Tibial nerve (tissue), 4 donors: Measurements from ENCODE around the gene LTBP1. TPM values are rescaled to one million over a fixed set of nuclear protein-coding genes. Genes with fewer than 3 reads are reported as not detected.

Experiments
- DNase-seq, 2 donors: peaks; one replicate each; pipeline ENCODE4 v3.0.0-alpha.2; 2019; ENCODE audit warnings: low spot score in 2 of 2
- H3K27ac ChIP-seq, 4 donors: fragments of 200-600 bp; sonication (generic) in 3 of 4; one replicate each; pipeline ENCODE4 v1.5.1; 2017 to 2019; ENCODE audit warnings: mild to moderate bottlenecking in 1 of 4
- H3K27me3 ChIP-seq, 2 donors: fragments of 200-600 bp; sonication (generic) in 1 of 2; one replicate each; pipeline versions ENCODE4 v1.5.1 to v1.6.0; 2017 to 2019
- H3K36me3 ChIP-seq, 3 donors: fragments of 200-600 bp; sonication (generic); one replicate each; pipeline ENCODE4 v1.5.1; 2018 to 2019
- H3K4me1 ChIP-seq, 4 donors: fragments of 200-600 bp; sonication (generic) in 3 of 4; one replicate each; pipeline ENCODE4 v1.5.1; 2017 to 2019
- H3K4me3 ChIP-seq, 4 donors: fragments of 200-600 bp; sonication (generic) in 3 of 4; one replicate each; pipeline ENCODE4 v1.5.1; 2017 to 2019; ENCODE audit warnings: mild to moderate bottlenecking in 1 of 4, moderate library complexity in 1 of 4
- H3K9me3 ChIP-seq, 4 donors: fragments of 200-600 bp; sonication (generic) in 3 of 4; one replicate each; pipeline ENCODE4 v1.5.1; 2017 to 2019
- EP300 ChIP-seq, 2 donors: sonication (generic); formaldehyde crosslinking; IDR thresholded peaks; one replicate each; pipeline ENCODE4 v1.6.1; 2017; ENCODE audit warnings: antibody characterized with exemption in 2 of 2, mild to moderate bottlenecking in 1 of 2
- POLR2A ChIP-seq, 2 donors: fragments of 450-650 bp; IDR thresholded peaks; one replicate each; pipeline ENCODE4 v1.6.1; 2017; ENCODE audit warnings: antibody characterized with exemption in 2 of 2, mild to moderate bottlenecking in 2 of 2, moderate library complexity in 2 of 2
- WGBS, 2 donors: methylation state at CpG; one replicate each; pipeline ENCODE4 v1.1.5; 2018; 5-methylcytosine and 5-hydroxymethylcytosine counted together
- total RNA-seq, 4 donors: library from RNA; depleted of rRNA; stranded (reverse); fragments of >200 nt; gene quantifications; one replicate each; pipeline ENCODE4 v1.1.0, GENCODE V29; 2016
- TF ChIP-seq, protein P1 (sequence below), 5 experiments: fragments of 200-600 bp in 3 of 5; fragments of 450-650 bp in 2 of 5; sonication (generic) in 3 of 5; IDR thresholded peaks; one replicate each; pipeline ENCODE4 v1.5.1; 2016 to 2019; ENCODE audit warnings: antibody characterized with exemption in 5 of 5, mild to moderate bottlenecking in 3 of 5, moderate library complexity in 2 of 5

The LTBP1 gene
- total RNA-seq, 4 donors from 2014 or later = 29.4 to 89.8 (median 50.6) TPM

DNA sequence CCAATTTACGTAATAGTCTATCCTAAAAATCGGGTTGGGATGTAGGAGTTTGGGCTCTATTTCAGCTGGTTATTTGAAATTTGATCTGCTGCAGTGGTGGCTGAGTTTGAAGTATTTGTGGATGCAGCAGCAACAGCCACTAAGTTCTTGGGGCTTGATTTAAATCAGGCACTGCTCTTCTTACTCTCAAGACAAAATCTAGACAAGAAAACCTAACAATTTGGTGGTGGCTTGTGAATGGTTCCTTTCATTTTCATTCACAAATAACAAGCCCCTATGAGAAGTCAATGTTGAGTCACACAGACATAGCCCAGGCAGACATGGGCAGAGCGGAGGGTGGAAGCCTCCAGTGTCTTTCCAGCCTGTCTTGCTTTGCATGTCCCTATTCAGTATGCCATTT is 199.3 kb downstream of the LTBP1 start:
- H3K9me3 ChIP-seq = no peaks in the 10 kb centered on the region

DNA sequence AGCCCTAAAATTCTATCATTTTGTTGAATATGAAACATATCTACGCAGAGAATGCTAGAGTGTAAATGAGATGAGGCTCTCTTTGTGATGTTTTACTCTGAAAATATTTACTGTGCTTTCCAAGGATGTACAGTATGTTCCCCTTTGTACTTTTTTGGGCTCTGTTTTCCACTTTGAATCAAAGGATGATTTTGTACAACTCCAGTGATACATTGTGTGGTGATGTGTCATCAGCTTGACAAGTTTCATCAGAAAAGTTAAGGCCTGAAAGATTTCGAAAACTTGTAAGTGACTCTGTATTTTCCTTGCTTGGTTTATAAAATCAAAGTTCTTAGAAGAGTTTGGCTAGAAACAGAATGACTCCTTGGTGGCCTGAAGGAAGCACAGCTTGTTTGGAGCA is 206.3 kb downstream of the LTBP1 start:
- Histone ChIP-seq H3K4me1 (peaks cover 0 to 13% (median 2%) of the 10 kb centered on the region in 4 donors), H3K27me3 (no peaks in the 10 kb centered on the region), H3K9me3 (no peaks in the 10 kb centered on the region), H3K36me3 (no peaks in the 10 kb centered on the region), H3K4me3 (no peak overlapping the region), H3K27ac (peak overlapping the region in 1 of 4 donors; percentile 47)
- TF ChIP-seq, protein P1, sequence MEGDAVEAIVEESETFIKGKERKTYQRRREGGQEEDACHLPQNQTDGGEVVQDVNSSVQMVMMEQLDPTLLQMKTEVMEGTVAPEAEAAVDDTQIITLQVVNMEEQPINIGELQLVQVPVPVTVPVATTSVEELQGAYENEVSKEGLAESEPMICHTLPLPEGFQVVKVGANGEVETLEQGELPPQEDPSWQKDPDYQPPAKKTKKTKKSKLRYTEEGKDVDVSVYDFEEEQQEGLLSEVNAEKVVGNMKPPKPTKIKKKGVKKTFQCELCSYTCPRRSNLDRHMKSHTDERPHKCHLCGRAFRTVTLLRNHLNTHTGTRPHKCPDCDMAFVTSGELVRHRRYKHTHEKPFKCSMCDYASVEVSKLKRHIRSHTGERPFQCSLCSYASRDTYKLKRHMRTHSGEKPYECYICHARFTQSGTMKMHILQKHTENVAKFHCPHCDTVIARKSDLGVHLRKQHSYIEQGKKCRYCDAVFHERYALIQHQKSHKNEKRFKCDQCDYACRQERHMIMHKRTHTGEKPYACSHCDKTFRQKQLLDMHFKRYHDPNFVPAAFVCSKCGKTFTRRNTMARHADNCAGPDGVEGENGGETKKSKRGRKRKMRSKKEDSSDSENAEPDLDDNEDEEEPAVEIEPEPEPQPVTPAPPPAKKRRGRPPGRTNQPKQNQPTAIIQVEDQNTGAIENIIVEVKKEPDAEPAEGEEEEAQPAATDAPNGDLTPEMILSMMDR (IDR thresholded peaks at IDR 0.05) = no peak
- peak in 1 of 2 donors; percentile 63 for TF ChIP-seq EP300 (IDR thresholded peaks at IDR 0.05)
- DNase-seq = no peak
- 54 to 61% methylated on average over 2 of the region's 2 CpGs for WGBS, 2 donors

More for the DNA sequence above, 199.3 kb downstream of the LTBP1 start:
- peaks cover 0 to 40% (median 9%) of the 10 kb centered on the region in 4 donors for H3K4me1 ChIP-seq
- DNase-seq = no peak
- no peak overlapping the region for H3K4me3 ChIP-seq
- no peak for TF ChIP-seq POLR2A (IDR thresholded peaks at IDR 0.05)
- TF ChIP-seq, protein P1 (IDR thresholded peaks at IDR 0.05) = no peak
- TF ChIP-seq EP300 (IDR thresholded peaks at IDR 0.05) = no peak
- H3K27ac ChIP-seq = peak overlapping the region in 3 of 4 donors; percentile 11 to 77 (median 74)
- no peaks in the 10 kb centered on the region for H3K36me3 ChIP-seq
- WGBS, 2 donors = 57 to 63% methylated on average over 3 of the region's 3 CpGs
- no peaks in the 10 kb centered on the region for H3K27me3 ChIP-seq

DNA sequence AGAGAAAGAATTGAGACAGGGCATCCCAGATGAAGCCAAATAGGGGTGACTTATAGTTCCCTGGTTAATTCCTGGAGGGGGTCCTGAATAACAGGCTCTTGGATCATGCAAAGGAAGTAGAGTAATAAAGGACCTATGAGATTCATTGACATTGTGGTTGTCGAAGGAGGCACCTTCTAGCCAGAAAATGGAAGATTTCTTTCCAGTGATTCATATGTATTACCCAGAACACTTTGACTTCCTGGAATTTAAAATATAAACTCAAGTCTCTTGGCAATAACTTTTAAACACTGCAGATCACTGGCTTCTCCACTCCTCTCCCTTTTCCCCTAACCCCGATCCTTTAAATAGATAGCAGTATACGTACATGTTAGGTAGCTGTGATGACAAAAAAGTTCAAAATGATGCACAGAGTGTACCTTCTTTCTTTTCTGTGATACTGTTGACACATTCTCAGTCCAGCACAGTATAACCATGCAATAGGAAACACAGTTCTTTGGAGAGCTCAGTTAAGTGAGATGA is 211.8 kb downstream of the LTBP1 start:
- WGBS, 2 donors = 79 to 82% methylated on average over 3 of the region's 3 CpGs

DNA sequence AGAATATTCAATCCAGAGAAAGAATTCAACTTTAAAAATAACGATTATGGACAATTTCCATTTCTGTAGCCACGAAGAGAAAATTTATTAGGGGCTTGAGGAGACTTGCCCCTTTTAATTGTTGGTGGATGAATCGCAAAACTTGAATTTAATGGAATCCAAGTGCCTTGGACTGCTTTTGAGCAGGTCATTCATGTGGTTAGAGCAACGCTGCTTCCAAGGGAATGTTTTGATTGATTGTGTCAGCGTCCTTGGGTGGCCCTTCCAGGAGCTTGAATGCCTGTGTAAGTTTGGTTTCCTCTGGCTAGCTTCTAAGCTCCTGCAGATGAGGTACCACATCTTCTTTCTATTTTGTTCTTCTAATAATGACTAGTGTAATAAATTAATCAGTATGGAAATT is 213.4 kb downstream of the LTBP1 start:
- Histone ChIP-seq H3K27me3 (no peaks in the 10 kb centered on the region), H3K4me3 (no peak overlapping the region), H3K36me3 (no peaks in the 10 kb centered on the region), H3K9me3 (no peaks in the 10 kb centered on the region), H3K27ac (no peak overlapping the region), H3K4me1 (no peaks in the 10 kb centered on the region)
- TF ChIP-seq, protein P1 (IDR thresholded peaks at IDR 0.05) = no peak
- TF ChIP-seq POLR2A (IDR thresholded peaks at IDR 0.05) = no peak
- no peak for TF ChIP-seq EP300 (IDR thresholded peaks at IDR 0.05)
- whole genome bisulfite sequencing, 2 donors = 78 to 84% methylated on average over 5 of the region's 5 CpGs
- DNase-seq = no peak

More for the DNA sequence above, 211.8 kb downstream of the LTBP1 start:
- DNase-seq = no peak
- Histone ChIP-seq H3K36me3 (no peaks in the 10 kb centered on the region), H3K4me3 (no peak overlapping the region), H3K27ac (no peak overlapping the region), H3K4me1 (peaks cover 0 to 5% (median 0%) of the 10 kb centered on the region in 4 donors), H3K27me3 (no peaks in the 10 kb centered on the region), H3K9me3 (no peaks in the 10 kb centered on the region)
- TF ChIP-seq EP300 (IDR thresholded peaks at IDR 0.05) (no peak), POLR2A (IDR thresholded peaks at IDR 0.05) (no peak)
- TF ChIP-seq, protein P1 (IDR thresholded peaks at IDR 0.05) = no peak

DNA sequence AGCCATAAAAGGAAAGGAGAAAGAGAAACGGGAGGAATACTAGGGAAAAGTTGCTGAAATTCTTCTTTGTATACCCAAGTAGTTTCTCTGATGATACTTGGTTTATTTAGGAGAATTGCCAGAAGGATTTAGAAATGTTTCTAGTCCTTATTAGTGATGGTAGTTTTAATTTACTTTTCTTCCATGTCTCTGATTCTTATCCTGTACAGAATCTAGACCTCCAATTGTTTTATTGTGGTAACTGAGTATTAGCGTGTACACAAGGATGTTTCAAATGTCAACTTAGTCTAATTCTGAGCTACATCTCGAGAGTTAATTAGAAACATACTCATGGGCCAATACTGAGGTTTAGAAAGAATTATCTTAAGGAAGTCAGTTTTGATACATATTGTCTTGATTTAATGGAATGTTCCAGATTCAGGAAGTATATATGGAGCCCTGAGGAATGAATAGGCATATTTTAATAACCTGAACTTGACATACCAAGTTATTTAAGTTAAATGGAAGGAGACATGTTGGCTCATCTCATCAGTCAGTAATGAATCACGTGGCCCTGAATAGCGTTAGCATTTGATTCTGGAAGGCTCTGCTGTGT is 219.6 kb downstream of the LTBP1 start:
- DNase-seq = no peak
- Histone ChIP-seq H3K4me1 (peaks cover 0 to 18% (median 0%) of the 10 kb centered on the region in 4 donors), H3K4me3 (no peak overlapping the region), H3K27me3 (no peaks in the 10 kb centered on the region), H3K36me3 (no peaks in the 10 kb centered on the region), H3K9me3 (no peaks in the 10 kb centered on the region), H3K27ac (no peak overlapping the region)
- 52 to 64% methylated on average over 5 of the region's 5 CpGs for WGBS, 2 donors
- TF ChIP-seq, protein P1 (IDR thresholded peaks at IDR 0.05) = no peak
- no peak for TF ChIP-seq EP300 (IDR thresholded peaks at IDR 0.05)
- TF ChIP-seq POLR2A (IDR thresholded peaks at IDR 0.05) = no peak
